UCSD-AML1 (cell line): ENCODE results near the gene FNDC8.
"Not testable (repeated sequence)": the region's sequence is repeated elsewhere in the genome, so short reads cannot be mapped to it uniquely, and the experiment has no call there.

Source experiments
- DNase-seq: peaks from one replicate; lab custom pipeline; 2025; ENCODE audit not compliant: unreplicated experiment; lab: John Stamatoyannopoulos, UW

FNDC8 gene

GRCh38 chr17:35121315-35121714 is at the start of gene FNDC8:
TSS of gene FNDC8 (plus strand) at chr17:35121615. CDS start at chr17:35121694, 79 bp downstream.
- DNase-seq = no peak

- no peak for DNase-seq
Measured at GRCh38 chr17:35073183-35073790, 48.1 kb upstream of the FNDC8 start.

DNA sequence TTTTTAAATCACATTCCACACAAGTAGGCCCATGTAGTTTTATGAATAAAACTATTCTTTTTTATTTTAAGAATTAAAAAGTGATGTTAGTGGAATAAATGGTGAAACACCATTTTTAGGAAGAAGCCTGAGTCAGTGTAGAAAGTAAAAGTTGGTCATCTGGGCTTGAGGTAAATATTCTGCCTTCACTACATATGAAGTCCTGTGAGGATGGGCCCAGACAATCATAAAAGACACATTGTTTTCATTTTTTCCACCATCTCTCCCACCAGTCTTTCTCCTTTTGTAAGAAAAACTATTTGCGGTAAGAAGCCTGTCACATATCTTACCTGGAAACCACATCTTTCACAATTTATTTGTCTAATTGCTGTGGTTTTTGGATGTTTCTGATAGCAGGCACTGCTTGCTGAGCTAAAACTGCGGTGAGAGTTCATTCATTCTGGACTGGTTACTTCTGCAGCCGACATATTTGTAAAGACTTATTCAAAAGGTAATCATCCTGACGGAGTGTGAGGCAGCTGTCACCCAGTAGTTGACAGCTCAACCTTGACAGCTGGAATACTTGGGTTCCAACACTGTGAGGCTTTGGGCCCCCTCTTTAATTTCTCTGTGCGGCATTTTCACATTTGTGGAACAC is 47.3 kb upstream of the FNDC8 start:
- no peak for DNase-seq

DNA sequence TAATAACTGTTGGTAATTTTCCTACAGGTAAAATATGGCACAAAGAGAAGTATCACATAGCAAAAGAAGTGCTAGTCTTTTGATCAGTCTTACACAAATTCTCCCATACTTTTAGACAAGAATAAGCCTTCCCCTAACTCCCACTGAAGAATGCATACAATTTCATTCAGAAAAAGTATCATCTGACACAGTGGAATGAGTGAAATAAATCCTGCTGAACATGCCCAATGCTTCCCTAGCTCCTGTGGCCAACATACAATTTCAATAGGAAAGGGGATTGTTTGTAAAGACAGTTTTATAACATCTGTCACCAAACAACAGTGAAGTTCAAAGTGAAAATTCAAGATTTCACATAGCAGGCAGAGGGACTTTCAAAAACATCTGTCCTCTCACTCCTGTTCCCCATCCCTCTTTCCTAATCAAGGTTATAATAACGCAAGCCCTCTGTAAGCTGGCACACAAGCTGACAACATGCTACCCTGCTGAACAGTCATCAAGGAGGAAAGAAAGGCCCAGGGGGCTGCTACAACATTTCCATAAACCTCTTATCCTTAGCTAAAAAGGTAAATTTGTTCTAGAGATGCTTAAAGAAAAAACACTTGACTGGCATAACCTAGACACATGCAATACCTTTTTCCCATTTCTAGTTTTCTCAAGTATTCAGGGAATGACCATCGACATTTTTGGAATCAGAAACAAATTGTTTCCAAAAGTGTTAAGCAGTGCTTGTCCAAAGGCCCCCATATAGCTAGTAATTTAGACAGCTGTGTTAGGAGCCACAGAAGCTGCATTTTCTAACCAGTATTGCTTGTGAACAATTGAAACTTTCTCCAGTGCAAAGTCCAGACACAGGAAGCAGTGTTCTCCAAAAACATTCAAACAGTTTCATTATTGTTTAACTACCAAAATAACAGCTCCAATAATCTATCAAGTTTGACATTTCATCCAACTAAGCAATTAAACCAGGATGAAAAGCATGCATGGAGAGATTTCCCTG is 46.4 kb upstream of the FNDC8 start:
- DNase-seq = no peak

GRCh38 chr17:35076874-35077273 is 44.5 kb upstream of the FNDC8 start:
- DNase-seq = no peak

- no peak for DNase-seq
Measured at GRCh38 chr17:35079547-35080423, 41.6 kb upstream of the FNDC8 start.

GRCh38 chr17:35080536-35080935 is 40.9 kb upstream of the FNDC8 start:
- DNase-seq = no peak

DNA sequence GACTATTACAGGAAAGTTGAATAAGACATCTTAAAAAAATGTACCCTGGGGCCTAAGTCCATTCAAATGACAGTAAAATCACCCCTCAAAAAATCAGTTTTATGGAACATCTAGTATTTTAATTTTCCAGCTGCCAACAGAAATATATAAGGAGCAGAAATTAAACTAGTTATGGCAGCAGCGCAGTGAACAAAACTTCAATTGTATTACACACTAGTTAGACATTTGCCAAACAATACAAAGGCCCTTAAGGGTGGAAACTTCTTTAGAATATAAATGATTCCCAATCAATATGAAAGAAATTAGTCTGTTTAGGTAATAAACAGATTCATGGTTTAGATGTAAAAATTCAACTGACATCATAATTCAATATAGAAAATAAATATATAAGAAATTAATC is 39.8 kb upstream of the FNDC8 start:
- no peak for DNase-seq

DNA sequence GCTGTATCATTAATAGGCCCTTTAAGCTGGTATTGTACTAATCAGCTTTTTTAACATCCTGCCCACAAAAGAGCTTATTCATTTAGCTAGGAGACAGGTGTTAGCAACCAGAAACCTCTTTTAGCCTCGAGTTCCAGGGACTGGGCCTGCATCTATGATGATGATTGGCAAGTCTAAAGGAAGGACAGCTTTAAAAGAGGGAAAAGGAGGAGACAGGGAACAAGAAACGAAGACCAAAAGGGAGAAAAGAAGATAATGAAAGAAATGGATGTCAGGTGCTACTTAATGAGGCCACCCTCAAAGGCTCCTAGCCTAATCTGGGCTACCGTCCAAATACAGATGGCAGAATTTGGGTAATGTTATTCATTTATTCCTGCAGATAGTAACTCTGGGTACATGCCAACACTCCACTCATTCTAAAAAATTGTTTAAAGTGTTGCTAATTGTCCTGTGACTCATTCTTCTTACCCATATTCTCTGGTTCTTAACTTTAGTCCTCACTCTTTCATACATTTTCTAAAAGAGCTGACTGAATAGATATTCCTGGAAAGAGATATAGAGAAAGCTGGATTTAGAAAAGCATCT is 39.2 kb upstream of the FNDC8 start:
- DNase-seq = no peak

DNA sequence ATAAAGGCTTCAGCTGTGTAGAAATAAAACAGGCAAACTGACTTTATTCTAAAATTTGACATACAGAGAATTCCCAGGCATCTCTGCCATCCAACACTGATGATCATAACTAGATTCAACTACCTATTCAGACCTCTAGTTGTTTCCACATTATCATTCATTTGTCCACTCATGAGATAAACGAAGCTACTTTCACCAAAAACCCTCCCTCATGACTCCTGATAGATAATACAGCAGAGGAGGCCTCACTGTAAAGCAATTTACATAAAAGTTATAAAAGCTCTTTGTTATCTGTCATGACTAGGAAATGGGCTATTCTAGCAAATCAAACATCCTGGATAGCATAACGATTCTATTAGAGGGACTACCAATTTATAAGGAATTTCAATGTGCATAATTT is 38.3 kb upstream of the FNDC8 start:
- no peak for DNase-seq

DNA sequence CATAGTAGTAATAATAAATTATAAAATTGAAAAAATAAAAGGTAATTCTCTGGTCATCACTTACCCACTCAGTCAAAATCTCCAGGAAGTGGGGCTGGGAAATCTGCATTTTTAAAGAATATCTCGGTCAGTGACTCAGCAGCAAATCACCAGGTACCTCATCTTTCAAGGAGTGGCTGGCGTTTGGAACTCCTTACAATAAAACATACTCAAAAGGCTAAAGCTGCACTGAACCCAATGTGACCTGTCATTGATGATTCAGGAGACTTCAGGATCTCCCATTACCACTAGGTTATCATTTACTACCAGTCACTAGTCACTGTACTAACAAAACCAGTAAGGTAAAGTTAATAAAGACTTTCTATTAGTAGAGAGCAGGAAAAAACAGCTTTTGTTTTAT is 36.4 kb upstream of the FNDC8 start:
- no peak for DNase-seq

DNA sequence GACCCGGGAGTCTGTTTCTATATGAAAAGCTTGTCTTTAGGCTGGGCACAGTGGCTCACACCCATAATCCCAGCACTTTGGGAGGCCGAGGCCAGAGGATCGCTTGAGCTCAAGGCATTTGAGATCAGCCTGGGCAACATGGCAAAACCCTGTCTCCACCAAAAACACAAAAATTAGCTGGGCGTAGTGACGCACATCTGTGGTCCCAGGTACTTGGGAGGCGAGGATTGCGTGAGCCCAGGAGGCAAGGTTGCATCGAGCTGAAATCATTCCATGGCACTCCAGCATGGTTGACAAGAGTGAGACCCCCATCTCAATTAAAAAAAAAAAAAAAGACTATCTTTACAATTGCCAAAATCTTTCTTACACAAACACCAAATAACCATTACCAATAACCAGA is 35.3 kb upstream of the FNDC8 start:
- no peak for DNase-seq

DNA sequence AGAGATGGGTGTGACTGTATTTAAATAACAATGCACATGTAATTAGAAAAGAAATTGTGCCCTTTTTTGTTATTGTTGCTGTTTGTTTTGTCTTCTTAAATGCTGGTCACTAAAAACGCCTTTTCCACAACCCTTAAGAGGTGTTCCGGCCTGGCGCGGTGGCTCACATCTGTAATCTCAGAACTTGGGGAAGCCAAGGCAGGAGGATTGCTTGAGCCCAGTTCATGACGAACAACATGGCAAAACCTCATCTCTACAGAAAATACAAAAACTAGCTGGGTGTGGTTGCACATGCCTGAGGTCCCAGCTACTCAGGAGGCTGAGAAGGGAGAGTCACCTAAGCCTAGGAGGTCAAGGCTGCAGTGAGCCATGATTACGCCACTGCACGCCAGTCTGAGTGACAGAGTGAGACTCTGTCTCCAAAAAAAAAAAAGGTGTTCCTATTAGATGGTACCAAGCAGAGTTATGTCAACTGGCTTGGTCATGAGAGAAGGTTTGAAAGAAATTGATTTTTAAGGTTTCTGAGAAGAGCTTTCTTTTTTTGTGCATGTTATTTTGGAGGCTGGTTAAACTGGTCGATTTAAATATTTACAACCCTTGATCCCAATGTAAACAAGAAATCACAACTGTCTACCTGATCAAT is 34.4 kb upstream of the FNDC8 start:
- no peak for DNase-seq

GRCh38 chr17:35087731-35088355 is 33.6 kb upstream of the FNDC8 start:
- DNase-seq = peak; percentile 41

- DNase-seq = peak; percentile 63
Measured at GRCh38 chr17:35088356-35088880, 33.0 kb upstream of the FNDC8 start.

DNA sequence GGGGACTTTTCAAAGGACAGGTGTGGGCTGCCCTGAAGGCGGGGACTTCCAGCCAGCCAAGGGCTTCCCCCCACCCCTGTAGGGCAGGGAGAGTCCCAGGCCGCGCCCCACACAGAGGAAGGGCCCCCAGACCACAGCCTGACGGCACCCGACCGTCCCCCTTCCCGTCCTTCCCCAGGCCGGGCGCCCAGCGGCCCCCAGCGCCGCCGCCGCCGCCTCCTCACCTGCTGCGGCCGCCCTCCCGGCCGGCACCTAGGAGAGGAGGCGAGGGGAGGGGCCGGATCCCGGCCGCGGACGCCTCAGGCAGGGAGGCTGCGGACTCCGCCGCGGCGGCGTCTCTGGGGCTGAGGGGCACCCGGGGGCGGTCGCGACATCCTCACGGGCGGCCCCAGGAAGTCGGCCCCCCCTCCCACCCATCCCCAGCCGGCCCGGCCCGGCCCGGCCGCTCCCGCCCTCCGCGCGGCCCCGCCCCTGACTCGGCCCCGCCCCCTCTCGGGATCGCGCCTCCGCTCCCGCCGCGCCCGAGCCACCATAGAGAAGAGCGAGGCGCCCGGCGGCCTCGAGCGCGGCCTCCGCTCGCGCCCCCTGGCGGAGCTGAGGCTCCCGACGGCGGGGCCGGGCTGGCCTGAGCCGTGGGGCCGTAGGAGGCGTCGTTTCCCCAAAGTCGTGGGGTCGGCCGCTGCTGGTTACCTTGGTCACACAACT is 32.4 kb upstream of the FNDC8 start:
- peak; percentile 92 for DNase-seq

DNA sequence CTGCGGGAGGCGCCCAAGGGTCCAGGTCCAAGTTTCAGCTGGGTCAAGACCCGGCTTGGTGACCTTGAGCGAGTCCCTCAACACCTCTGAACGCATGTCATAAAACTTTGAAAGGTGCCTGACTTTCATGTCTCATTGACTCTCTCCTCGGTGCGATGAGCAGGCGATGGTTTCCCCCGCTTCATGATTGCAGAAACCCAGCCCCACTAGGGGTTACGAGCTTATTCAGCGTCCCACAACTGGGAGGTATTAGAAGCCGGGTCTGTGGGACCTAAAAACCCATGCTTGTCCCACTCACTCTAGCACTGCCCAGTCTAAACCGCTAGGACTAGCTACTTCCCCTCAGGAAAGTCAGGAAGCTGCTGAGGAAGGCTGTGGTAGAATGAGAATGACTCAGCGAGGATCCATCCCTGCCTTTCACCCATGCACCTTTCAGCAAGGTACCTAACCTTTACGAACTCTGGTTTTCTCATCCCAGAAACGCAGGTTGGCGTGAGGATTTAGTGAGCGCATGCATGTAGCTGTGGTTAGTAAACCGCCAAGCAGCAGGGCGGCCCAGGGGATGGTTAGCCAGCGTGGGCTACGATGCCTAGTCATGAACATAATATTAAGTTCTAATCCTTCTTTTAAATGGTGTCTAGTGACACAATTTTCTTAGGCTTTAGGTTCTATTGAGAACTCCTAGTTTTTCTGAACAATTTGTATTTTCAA is 31.7 kb upstream of the FNDC8 start:
- DNase-seq = peak; percentile 82

DNA sequence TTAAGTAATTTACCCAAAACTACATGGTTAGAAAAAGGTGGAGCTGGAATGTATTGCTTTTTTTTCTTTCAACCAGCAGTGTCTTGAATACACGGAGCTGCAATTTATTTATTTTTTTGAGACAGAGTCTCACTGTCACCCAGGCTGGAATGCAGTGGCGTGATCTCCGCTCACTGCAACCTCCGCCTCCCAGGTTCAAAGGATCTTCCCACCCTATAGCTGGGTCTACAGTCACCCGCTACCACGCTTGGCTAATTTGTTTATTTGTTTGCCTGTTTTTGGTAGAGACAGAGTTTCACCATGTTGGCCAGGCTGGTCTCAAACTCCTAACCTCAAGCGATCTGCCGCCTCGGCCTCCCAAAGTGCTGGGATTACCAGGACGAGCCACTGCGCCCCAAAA is 30.7 kb upstream of the FNDC8 start:
- not testable (repeated sequence) for DNase-seq
